Measurements from ENCODE around the gene RING1.
"Not testable (repeated sequence)": the region's sequence is repeated elsewhere in the genome, so short reads cannot be mapped to it uniquely, and the experiment has no call there.

RING1 gene

DNA sequence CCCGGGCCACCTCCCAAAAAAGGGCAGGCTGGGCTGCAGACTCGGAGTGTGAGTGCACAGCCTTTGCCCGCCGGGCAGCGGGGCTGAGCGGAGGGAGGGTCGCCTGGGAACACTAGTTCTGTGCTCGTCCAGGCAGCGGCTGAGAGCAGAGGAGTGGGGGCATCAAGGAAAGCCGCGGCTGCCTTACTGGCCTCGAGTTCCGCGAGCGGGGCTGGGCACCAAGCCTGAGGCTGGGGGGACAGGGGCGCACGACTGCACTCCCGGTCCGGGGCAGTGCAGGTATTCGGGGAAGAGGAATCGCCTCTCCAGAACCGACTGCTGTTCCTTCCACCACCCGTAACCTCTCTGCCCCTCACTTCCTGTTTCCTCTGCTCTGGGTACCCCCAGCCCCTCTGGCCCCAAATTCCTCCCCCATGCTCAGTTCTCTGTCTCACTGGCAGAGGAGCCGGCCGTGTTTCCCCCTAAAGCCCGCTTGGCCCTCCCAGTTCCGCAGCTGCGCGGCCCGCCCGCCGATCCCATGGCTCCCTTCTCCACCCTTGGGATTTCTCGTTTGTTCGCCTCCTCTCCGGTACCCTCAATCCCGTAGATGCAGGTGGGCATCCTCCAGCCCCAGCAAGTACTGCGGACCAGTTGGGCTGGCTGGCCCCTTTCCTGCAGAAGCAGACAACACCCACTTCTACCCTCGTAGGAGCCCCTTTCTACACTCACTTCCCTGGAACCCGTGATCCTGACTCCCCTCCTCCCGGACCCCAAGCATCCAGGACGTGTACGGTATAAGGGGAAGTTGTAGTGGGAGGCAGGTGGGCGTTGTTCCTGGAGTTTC, 5.1 kb downstream of the RING1 start:
- peak; percentile 59 for DNase-seq (ENCODE audit: low spot score)
- in situ Hi-C loops (cut with MboI; ENCODE audit: low sequenced_read_pairs, unreplicated experiment) = no loop called here
- TF ChIP-seq, protein P1, sequence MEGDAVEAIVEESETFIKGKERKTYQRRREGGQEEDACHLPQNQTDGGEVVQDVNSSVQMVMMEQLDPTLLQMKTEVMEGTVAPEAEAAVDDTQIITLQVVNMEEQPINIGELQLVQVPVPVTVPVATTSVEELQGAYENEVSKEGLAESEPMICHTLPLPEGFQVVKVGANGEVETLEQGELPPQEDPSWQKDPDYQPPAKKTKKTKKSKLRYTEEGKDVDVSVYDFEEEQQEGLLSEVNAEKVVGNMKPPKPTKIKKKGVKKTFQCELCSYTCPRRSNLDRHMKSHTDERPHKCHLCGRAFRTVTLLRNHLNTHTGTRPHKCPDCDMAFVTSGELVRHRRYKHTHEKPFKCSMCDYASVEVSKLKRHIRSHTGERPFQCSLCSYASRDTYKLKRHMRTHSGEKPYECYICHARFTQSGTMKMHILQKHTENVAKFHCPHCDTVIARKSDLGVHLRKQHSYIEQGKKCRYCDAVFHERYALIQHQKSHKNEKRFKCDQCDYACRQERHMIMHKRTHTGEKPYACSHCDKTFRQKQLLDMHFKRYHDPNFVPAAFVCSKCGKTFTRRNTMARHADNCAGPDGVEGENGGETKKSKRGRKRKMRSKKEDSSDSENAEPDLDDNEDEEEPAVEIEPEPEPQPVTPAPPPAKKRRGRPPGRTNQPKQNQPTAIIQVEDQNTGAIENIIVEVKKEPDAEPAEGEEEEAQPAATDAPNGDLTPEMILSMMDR (IDR thresholded peaks at IDR 0.05; ENCODE audit: borderline replicate concordance, control extremely low read depth, extremely low read depth, insufficient read depth, missing control alignments) = no peak

GRCh38 chr6:33213989-33214335, 5.7 kb downstream of the RING1 start:
- TF ChIP-seq, protein P1 (IDR thresholded peaks at IDR 0.05; ENCODE audit: borderline replicate concordance, control extremely low read depth, extremely low read depth, insufficient read depth, missing control alignments) = no peak
- DNase-seq (ENCODE audit: low spot score) = no peak
- in situ Hi-C loops (cut with MboI; ENCODE audit: low sequenced_read_pairs, unreplicated experiment) = no loop called here

DNA sequence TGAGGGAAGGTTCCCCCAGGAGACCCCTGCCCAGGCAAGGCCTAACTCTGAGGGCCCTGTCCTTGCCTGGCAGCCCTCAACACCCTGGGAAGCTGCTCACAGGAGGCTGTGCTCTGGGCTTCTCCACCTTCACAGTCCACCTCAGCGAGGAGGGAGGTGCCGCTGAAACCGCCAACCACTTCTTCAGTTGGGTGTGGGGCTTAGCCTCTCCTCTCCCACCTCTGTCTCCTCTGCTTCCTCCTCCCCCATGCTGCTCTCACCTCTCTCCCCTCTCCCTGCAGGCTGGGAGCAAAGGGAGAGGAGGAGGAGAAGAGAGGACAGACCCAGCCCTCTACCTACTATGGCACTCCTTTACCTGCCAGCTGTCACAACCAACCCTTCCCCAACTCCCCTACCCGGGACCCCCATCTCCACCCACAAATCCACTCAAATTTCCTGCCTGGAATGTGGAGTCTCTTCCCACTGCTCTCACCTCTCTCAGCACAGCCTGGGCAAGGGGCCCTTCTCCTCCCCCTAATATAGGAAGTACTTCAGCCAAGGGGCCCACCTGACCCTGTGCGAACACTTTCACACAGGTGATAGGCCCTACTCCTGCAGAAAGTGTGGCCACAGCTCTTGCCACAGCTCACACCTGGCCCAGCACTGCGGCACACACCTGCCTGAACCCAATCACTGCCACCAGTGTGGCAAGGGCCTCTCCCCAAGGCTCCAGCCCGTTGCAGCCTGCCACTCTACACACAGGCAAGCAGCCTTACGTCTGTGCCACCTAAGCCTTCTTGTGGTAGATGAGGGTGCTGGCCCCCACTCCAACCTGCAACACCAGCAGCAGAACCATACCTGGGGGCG, 7.2 kb downstream of the RING1 start:
- in situ Hi-C loops (cut with MboI; ENCODE audit: low sequenced_read_pairs, unreplicated experiment) = no loop called here
- peak; percentile 22 for DNase-seq (ENCODE audit: low spot score)
- TF ChIP-seq, protein P1 (IDR thresholded peaks at IDR 0.05; ENCODE audit: borderline replicate concordance, control extremely low read depth, extremely low read depth, insufficient read depth, missing control alignments) = no peak

DNA sequence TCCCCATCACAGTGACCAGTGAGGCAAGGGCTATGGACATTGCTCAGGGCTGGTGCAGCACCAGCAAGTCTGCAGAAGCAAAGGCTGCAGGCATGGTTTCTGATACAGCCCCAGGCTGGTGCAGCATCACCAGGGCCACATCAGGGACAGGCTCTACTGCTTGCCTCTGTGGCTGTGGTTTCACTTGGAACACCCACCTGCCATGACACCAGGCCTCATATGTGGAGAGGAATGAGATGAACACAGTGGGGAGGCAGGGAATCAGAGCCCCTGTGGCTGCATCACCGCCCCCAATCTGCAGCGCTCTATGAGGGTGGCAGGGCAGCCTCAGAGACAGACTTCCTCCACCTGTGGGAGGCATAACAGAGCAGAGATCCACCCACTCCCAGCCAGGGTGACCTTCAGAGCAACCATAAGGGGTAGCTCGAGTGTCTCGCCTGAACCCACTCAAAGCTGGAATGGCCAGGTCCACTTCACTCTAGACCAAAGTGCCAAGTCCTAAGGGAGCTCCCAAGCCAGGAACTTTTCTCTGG, 7.9 kb downstream of the RING1 start:
- TF ChIP-seq, protein P1 (IDR thresholded peaks at IDR 0.05; ENCODE audit: borderline replicate concordance, control extremely low read depth, extremely low read depth, insufficient read depth, missing control alignments) = no peak
- peak; percentile 10 for DNase-seq (ENCODE audit: low spot score)
- in situ Hi-C loops (cut with MboI; ENCODE audit: low sequenced_read_pairs, unreplicated experiment) = no loop called here

GRCh38 chr6:33217246-33217645, 8.9 kb downstream of the RING1 start:
- in situ Hi-C loops (cut with MboI; ENCODE audit: low sequenced_read_pairs, unreplicated experiment) = no loop called here
- TF ChIP-seq, protein P1 (IDR thresholded peaks at IDR 0.05; ENCODE audit: borderline replicate concordance, control extremely low read depth, extremely low read depth, insufficient read depth, missing control alignments) = no peak
- DNase-seq (ENCODE audit: low spot score) = peak; percentile 1

- TF ChIP-seq, protein P1 (IDR thresholded peaks at IDR 0.05; ENCODE audit: borderline replicate concordance, control extremely low read depth, extremely low read depth, insufficient read depth, missing control alignments) = no peak
- in situ Hi-C loops (cut with MboI; ENCODE audit: low sequenced_read_pairs, unreplicated experiment) = no loop called here
- peak; percentile 3 for DNase-seq (ENCODE audit: low spot score)
These were observed 9.4 kb downstream of the RING1 start for GRCh38 chr6:33217681-33218080.

GRCh38 chr6:33226503-33227120, 18.3 kb downstream of the RING1 start:
- in situ Hi-C loops (cut with MboI; ENCODE audit: low sequenced_read_pairs, unreplicated experiment) = loop anchor here (25.0 kb wide), 1 partner anchor 214 kb away; the partner anchor contains the start of gene HLA-DOA
- DNase-seq (ENCODE audit: low spot score) = not testable (repeated sequence)
